NCI-H1694 (cell line): ENCODE data around the gene SLIT3.

Source experiments
- DNase-seq: peaks from one replicate; lab custom pipeline; 2025; lab: John Stamatoyannopoulos, UW

SLIT3 gene

GRCh38 chr5:169265888-169266287 is 35.1 kb downstream of the SLIT3 start:
- DNase-seq: no peak

DNA sequence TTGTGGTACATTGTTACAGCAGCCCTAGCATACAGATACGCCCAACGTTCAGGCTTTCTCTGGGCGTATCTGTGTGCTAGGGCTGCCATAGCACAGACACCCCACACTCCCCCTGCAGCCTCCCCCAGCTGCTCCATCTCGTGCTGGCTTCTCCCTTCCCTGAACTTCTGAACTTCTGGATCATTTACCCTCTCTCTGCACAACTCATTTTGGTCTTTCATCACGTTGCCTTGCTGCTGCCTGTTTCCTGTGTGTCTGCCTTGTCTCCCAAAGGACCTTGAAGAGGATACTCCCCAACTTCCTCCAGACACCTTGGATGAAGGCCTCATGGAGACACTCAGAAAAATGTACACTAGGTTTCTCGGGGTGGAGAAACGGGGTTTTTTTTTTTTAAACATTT is 37.3 kb downstream of the SLIT3 start:
- DNase-seq: no peak

DNA sequence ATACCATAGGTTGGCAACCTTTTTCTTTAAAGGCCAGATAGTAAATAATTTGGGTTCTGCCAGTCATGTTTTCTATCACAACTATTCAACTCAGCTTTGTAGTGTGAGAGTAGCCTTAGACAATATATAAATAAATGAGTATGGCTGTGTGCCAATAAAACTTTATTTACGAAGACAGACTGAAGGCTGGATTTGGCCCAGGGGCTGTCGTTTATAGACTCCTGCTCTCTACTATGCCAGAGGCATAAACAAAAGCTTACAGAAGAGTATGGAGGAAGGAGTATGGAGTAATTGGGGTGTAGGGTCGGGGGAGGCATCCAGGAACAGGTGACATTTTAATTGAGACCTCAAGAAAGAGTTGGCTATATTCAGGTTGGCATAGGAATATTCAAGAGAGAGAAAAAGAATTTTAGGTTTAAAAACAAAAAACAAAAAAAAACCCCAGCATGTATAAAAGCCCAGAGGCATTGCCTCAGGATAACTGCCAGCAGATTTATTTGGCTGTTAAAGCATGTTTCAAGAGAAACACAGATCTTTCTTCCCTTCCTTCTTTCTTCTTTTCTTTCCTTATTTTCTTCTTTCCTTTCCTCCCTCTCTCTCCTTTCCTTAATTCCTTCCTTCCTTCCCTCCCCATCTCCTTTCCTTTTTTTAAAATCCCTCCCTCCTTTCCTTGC is 39.9 kb downstream of the SLIT3 start:
- DNase-seq: no peak

- DNase-seq: no peak
These were observed 42.5 kb downstream of the SLIT3 start for GRCh38 chr5:169258372-169259000.

DNA sequence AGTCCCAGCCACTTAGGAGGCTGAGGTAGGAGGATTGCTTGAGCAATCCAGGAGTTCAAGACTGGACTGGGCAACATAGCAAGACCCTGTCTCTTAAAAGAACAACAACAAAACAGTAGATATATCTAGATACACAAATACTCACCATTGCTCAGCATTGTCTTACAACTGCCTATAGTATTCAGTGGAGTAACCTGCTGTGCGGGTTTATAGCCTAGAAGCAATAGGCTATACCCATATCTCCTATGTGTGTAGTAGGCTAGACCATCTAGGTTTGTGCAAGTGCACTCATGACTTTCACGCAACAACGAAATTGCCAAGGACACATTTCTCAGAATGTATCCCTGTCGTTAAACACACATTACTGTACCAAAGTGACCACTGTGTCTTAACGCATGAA is 44.7 kb downstream of the SLIT3 start:
- no peak for DNase-seq

DNA sequence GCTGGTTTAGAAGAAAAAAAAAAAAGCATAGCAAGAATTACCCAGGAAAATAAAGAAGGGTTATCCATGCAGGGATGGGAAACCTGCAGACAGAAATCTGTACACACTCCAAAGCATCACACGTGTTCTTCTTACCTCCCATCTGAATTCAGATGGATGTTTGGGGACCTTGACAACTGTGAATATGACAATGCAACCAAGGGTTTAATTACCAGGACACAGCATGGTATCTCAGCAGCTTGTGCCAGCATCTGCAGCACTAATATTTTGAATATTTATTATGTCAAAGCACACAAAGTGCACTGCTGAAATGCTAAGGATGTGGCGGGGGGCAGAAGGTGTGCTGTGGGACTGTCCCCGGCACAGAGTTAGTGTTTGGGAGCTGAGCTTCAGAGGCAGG is 47.9 kb downstream of the SLIT3 start:
- no peak for DNase-seq

- DNase-seq: no peak
These were observed 49.4 kb downstream of the SLIT3 start for GRCh38 chr5:169251333-169252084.

GRCh38 chr5:169250887-169251286 is 50.1 kb downstream of the SLIT3 start:
- DNase-seq: no peak

- no peak for DNase-seq
These were observed 51.9 kb downstream of the SLIT3 start for GRCh38 chr5:169248996-169249395.

GRCh38 chr5:169248550-169248949 is 52.4 kb downstream of the SLIT3 start:
- no peak for DNase-seq

DNA sequence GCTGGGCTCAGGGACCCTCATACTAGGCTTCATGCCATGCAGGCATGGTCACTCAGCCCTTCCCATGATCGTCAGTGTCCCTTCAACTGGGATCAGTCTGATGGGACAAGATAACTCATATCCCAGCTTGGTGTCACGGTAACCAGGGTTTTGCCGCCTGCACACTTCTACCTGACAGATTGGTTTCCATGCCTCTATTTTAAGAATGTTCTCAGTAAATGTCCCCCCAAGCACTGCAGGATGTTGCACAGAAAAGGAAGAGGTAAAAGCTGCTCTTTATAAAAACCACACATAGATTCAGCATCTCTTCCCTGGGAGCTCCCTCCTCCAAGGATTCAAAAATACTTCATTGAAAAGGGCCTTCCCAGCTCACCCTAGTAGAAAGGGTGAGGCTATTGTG is 56.1 kb downstream of the SLIT3 start:
- no peak for DNase-seq

DNA sequence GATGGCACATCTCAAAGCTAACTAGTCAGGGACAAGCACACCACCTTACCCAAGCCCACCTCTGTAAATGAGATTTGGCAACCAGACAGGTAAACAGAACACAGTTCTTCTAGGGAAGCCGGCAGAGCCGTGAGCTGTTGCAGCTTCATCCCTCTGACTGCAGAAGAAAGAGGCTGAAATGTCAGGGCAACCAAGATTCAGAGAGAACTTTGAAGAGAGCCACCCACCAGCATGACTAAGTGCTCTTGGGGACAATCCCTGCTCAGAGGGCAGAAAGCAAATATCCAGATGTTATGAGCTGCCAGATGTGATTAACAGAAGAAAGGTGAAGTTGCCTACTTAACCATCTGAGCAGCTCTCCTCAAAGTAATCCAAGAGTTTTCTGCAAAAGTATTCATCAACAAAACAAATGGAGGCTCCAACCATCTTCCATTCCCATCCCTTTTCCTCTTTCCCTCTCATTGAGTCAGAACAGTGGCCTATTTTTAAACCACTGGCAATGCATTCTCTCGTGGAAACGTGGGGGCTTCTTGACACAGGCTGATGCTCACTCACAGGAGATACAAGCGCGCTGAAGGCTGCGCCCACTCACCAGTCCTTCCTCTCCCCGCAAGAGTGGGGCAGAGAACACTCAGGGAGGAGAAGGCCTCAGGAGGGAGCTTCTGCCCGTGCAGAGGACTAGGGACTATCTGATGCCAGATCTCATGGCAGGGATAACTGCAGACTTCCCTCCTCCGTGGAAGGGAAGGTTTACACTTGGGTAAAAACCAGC is 57.1 kb downstream of the SLIT3 start:
- no peak for DNase-seq

DNA sequence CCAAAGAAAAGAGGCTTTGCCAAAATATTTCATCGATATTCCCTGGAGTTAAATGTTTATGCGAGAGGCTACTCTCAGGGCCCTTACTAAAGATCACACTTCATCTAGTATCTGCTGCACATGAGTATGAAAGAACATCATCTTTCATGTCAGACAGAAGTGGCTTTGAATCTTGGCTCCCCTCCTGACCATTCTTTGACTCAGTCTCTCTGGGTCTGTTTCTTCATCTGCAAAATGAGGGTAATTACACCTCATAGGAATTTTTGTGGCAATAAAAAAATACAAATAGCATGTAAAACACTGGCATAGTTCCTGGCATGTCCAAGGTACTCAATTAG is 58.1 kb downstream of the SLIT3 start:
- no peak for DNase-seq

GRCh38 chr5:169242175-169242848 is 58.6 kb downstream of the SLIT3 start:
- DNase-seq: no peak

- no peak for DNase-seq
These were observed 71.5 kb downstream of the SLIT3 start for GRCh38 chr5:169229342-169229892.

- no peak for DNase-seq
These were observed 74.0 kb downstream of the SLIT3 start for GRCh38 chr5:169226895-169227294.

DNA sequence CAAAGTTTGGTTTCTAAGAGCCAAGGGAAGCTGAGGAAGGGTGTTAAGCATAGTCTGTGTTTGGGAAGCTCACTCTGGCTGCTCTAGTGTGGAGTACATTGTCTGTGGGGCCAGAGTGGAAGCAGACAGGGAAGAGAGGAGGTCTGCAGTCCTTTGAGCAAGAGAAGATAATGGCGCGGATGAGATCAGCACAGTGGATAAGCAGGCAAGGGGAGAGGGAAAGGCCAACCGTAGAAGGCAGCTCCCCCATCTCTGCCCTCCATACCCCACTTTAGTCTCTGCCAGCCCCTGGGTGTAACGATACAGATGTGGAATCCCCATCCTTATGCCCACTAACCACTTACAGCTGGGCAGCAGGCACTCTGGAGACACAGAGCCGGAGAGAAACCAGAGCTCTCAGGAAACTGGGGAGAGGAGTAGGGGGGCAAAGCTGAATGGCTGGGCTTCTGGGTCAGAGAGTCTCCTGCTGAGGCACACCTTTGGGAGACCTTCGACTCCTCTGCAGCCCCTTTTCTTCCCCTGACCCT is 75.0 kb downstream of the SLIT3 start:
- no peak for DNase-seq

- DNase-seq: no peak
These were observed 77.4 kb downstream of the SLIT3 start for GRCh38 chr5:169223595-169223953.

GRCh38 chr5:169222934-169223594 is 77.9 kb downstream of the SLIT3 start:
- DNase-seq: no peak

DNA sequence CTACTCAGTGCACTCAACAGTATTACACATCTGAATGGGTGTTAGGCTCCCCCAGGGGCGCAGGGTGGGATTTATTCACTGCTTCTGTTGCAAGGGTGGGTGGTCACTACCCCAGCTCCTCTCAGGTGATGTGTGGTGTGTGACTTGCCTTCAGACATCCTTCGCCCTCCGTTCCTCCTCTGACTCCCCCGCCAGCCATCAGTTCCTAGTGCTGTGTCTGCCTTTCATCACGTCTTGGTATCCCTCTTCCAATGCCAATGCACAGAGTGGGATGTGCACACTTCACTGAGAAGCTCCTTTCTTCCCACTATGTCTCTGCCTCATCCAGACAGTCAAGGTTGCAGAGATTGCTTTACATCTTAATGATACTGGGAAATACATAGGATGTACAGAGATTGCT is 79.4 kb downstream of the SLIT3 start:
- no peak for DNase-seq

DNA sequence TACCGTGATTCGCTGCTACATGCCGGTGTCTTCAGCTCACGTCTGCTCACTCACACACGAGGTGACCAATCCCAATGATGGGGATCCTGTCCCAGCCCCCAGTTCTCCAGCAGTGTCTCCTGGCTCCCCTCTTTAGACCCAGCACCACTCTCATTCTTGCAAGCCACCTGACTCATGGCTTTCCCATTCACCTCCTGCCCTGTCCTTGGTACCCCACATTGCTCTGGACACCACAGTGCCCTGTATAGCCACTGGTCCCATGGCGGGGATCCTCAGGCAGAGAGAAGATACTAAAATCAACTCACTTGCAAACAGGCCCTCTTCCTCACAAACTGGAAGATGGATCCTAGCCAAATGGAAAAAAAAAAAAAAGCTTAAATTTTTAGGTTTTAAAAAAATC is 81.0 kb downstream of the SLIT3 start:
- DNase-seq: no peak
